ENCODE results near the gene ABCB9.

The ABCB9 gene

DNA sequence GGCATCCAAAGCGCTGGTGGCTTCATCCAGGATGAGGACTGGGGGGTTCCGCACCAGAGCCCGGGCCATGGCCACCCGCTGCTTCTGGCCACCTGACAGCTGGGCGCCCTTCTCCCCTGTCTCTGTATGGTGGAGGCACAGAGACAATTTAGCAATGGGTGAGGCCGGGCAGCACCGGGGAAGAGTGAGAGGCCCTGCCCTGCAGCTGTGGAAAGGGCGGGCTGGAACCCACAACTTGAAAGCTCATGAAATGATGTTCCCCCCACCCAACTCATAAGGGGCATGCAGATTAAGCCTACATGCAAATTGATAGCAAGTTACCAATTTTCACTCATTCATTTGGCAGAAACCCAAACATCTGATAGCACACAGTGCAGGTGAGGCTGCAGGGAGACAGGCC lies 34.1 kb downstream of the ABCB9 start:
- Histone ChIP-seq H3K27ac (ENCODE audit: low read depth, low read length) (no peak overlapping the region), H3K4me1 (ENCODE audit: control insufficient read depth, insufficient read depth, low read length, unreplicated experiment) (no peaks in the 10 kb centered on the region), H3K27me3 (ENCODE audit: insufficient read depth, low read length) (no peaks in the 10 kb centered on the region), H2AFZ (ENCODE audit: low read length, unreplicated experiment) (no peak overlapping the region), H3K36me3 (ENCODE audit: insufficient read depth, low read length) (no peaks in the 10 kb centered on the region), H3K4me3 (ENCODE audit: low read depth, low read length) (no peak overlapping the region), H3K79me2 (ENCODE audit: control insufficient read depth, insufficient read depth, low read length, unreplicated experiment) (no peaks in the 10 kb centered on the region)

DNA sequence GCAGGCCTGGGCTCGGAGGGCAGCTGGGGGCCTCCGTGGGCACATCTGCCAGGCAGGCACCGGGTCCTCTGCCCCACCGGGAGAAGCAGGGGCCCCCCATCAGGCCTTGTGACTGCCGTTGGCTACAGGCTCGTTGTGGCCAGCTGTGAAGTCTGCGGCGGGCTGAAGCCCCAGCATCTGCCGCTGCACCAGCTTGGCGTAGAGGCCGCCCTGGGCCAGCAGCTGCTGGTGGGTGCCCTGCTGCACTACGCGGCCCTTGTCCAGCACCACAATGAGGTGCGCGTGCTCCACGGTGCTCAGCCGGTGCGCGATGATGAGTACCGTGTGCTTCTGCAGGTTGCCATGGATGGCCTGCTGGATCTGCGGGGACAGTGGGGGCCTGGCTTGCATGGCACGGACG lies 36.5 kb downstream of the ABCB9 start:
- Histone ChIP-seq H3K4me1 (ENCODE audit: control insufficient read depth, insufficient read depth, low read length, unreplicated experiment) (no peaks in the 10 kb centered on the region), H3K4me3 (ENCODE audit: low read depth, low read length) (no peak overlapping the region), H2AFZ (ENCODE audit: low read length, unreplicated experiment) (no peak overlapping the region), H3K36me3 (ENCODE audit: insufficient read depth, low read length) (no peaks in the 10 kb centered on the region), H3K27ac (ENCODE audit: low read depth, low read length) (no peak overlapping the region), H3K27me3 (ENCODE audit: insufficient read depth, low read length) (no peaks in the 10 kb centered on the region), H3K79me2 (ENCODE audit: control insufficient read depth, insufficient read depth, low read length, unreplicated experiment) (no peaks in the 10 kb centered on the region)

DNA sequence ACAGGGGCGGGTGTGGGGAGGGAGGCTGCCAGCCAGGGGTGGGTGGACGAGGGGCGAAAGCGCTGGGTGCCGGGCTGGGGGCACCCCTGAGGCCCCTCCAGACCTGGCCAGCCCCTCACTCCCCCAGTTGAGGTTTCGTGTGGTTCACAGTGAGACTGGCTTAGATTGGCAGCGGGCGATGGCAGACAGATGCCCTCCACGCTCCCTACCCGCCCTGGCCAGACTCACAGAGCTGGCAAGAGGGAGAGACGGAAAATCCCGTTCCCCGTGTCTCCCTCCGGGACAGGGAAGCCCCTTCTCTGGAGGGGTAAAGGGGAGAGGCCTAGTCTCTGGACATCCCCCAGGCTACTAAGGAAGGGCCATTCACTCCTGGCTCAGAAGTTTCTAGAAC lies 37.1 kb downstream of the ABCB9 start:
- Histone ChIP-seq H3K27me3 (ENCODE audit: insufficient read depth, low read length) (no peaks in the 10 kb centered on the region), H3K4me3 (ENCODE audit: low read depth, low read length) (no peak overlapping the region), H3K79me2 (ENCODE audit: control insufficient read depth, insufficient read depth, low read length, unreplicated experiment) (no peaks in the 10 kb centered on the region), H2AFZ (ENCODE audit: low read length, unreplicated experiment) (no peak overlapping the region), H3K4me1 (ENCODE audit: control insufficient read depth, insufficient read depth, low read length, unreplicated experiment) (no peaks in the 10 kb centered on the region), H3K27ac (ENCODE audit: low read depth, low read length) (no peak overlapping the region), H3K36me3 (ENCODE audit: insufficient read depth, low read length) (no peaks in the 10 kb centered on the region)

DNA sequence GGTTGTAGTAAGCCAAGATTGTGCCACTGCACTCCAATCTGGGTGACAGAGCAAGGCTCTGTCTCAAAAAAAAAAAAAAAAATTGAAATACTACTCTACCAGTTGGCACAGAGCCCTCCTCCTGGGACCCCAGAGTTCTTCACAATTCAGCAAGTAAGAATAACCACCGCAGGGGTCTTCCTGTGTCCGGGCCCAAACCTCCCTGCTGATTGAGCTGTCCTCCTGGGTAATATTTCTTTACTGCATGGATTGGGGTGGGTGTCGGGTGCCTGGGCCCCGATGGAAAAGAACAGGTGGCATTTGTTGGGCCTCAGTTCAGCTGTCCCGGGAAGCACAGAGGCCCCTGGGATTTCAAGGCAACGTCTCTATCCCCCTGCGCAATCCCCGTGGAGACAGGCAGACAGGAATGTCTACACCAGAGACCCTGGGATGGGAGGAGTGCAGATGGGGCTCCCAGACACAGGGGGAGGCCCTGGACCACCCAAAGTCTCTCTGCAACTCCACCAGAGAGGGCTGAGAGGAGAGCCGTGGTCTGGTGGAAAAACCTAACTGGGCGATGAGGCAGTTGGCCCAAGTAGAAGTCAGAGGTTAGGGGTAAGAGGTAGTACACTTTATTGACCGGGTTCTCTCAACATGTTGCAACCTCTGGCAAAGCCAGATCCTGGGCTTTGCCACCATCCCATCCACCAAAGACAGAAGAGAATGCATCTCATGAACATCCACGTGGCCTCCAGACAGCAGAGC lies 37.7 kb downstream of the ABCB9 start:
- no peaks in the 10 kb centered on the region for H3K27me3 ChIP-seq (ENCODE audit: insufficient read depth, low read length)
- no peaks in the 10 kb centered on the region for H3K79me2 ChIP-seq (ENCODE audit: control insufficient read depth, insufficient read depth, low read length, unreplicated experiment)
- no peak overlapping the region for H2AFZ ChIP-seq (ENCODE audit: low read length, unreplicated experiment)
- H3K36me3 ChIP-seq (ENCODE audit: insufficient read depth, low read length) = no peaks in the 10 kb centered on the region
- no peak overlapping the region for H3K4me3 ChIP-seq (ENCODE audit: low read depth, low read length)
- H3K27ac ChIP-seq (ENCODE audit: low read depth, low read length) = no peak overlapping the region
- no peaks in the 10 kb centered on the region for H3K4me1 ChIP-seq (ENCODE audit: control insufficient read depth, insufficient read depth, low read length, unreplicated experiment)

DNA sequence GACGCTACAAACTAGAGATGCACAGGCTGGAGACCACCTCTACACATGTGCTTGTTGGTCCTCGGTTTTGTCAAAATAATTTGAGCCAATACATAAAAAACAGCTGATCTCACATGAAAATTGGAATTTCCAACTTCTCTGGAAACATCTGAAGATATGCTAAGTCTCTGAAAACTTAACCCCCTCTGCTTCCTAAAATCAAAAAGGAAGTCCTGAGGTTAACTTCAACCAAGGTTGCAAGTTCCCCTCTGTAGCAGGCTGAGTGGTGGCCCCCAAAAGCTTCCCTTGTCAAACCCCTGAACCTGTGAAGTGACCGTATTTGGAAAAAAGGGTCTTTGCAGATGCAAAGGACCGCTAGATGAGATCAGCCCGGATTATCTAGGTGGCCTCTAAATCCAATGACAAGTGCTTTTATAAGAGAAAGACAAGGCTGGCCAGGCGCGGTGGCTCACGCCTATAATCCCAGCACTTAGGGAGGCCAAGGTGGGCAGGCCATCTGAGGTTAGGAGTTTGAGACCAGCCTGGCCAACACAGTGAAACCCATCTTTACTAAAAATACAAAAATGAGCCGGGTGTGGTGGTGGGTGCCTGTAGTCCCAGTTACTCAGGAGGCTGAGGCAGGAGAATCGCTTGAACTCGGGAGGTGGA lies 38.4 kb downstream of the ABCB9 start:
- Histone ChIP-seq H3K27me3 (ENCODE audit: insufficient read depth, low read length) (no peaks in the 10 kb centered on the region), H3K36me3 (ENCODE audit: insufficient read depth, low read length) (no peaks in the 10 kb centered on the region), H3K4me3 (ENCODE audit: low read depth, low read length) (no peak overlapping the region), H2AFZ (ENCODE audit: low read length, unreplicated experiment) (no peak overlapping the region), H3K79me2 (ENCODE audit: control insufficient read depth, insufficient read depth, low read length, unreplicated experiment) (no peaks in the 10 kb centered on the region), H3K4me1 (ENCODE audit: control insufficient read depth, insufficient read depth, low read length, unreplicated experiment) (no peaks in the 10 kb centered on the region), H3K27ac (ENCODE audit: low read depth, low read length) (no peak overlapping the region)

GRCh38 chr12:122921917-122922316 lies 44.3 kb downstream of the ABCB9 start:
- no peak overlapping the region for H2AFZ ChIP-seq (ENCODE audit: low read length, unreplicated experiment)
- no peak overlapping the region for H3K4me3 ChIP-seq (ENCODE audit: low read depth, low read length)

GRCh38 chr12:122920687-122921086 lies 45.6 kb downstream of the ABCB9 start:
- no peak overlapping the region for H3K27ac ChIP-seq (ENCODE audit: low read depth, low read length)
- no peaks in the 10 kb centered on the region for H3K36me3 ChIP-seq (ENCODE audit: insufficient read depth, low read length)
- H3K4me1 ChIP-seq (ENCODE audit: control insufficient read depth, insufficient read depth, low read length, unreplicated experiment) = peaks cover 12% of the 10 kb centered on the region

More at GRCh38 chr12:122921917-122922316, 44.3 kb downstream of the ABCB9 start:
- no peaks in the 10 kb centered on the region for H3K79me2 ChIP-seq (ENCODE audit: control insufficient read depth, insufficient read depth, low read length, unreplicated experiment)
- peaks cover 5% of the 10 kb centered on the region for H3K4me1 ChIP-seq (ENCODE audit: control insufficient read depth, insufficient read depth, low read length, unreplicated experiment)
- no peaks in the 10 kb centered on the region for H3K27me3 ChIP-seq (ENCODE audit: insufficient read depth, low read length)
- H3K36me3 ChIP-seq (ENCODE audit: insufficient read depth, low read length) = no peaks in the 10 kb centered on the region
- no peak overlapping the region for H3K27ac ChIP-seq (ENCODE audit: low read depth, low read length)

GRCh38 chr12:122918827-122919226 lies 47.4 kb downstream of the ABCB9 start:
- Histone ChIP-seq H3K79me2 (ENCODE audit: control insufficient read depth, insufficient read depth, low read length, unreplicated experiment) (no peaks in the 10 kb centered on the region), H3K36me3 (ENCODE audit: insufficient read depth, low read length) (no peaks in the 10 kb centered on the region), H2AFZ (ENCODE audit: low read length, unreplicated experiment) (no peak overlapping the region), H3K4me1 (ENCODE audit: control insufficient read depth, insufficient read depth, low read length, unreplicated experiment) (peaks cover 12% of the 10 kb centered on the region), H3K27me3 (ENCODE audit: insufficient read depth, low read length) (no peaks in the 10 kb centered on the region), H3K4me3 (ENCODE audit: low read depth, low read length) (no peak overlapping the region), H3K27ac (ENCODE audit: low read depth, low read length) (no peak overlapping the region)

More at GRCh38 chr12:122920687-122921086, 45.6 kb downstream of the ABCB9 start:
- Histone ChIP-seq H2AFZ (ENCODE audit: low read length, unreplicated experiment) (no peak overlapping the region), H3K4me3 (ENCODE audit: low read depth, low read length) (no peak overlapping the region), H3K79me2 (ENCODE audit: control insufficient read depth, insufficient read depth, low read length, unreplicated experiment) (no peaks in the 10 kb centered on the region), H3K27me3 (ENCODE audit: insufficient read depth, low read length) (no peaks in the 10 kb centered on the region)

DNA sequence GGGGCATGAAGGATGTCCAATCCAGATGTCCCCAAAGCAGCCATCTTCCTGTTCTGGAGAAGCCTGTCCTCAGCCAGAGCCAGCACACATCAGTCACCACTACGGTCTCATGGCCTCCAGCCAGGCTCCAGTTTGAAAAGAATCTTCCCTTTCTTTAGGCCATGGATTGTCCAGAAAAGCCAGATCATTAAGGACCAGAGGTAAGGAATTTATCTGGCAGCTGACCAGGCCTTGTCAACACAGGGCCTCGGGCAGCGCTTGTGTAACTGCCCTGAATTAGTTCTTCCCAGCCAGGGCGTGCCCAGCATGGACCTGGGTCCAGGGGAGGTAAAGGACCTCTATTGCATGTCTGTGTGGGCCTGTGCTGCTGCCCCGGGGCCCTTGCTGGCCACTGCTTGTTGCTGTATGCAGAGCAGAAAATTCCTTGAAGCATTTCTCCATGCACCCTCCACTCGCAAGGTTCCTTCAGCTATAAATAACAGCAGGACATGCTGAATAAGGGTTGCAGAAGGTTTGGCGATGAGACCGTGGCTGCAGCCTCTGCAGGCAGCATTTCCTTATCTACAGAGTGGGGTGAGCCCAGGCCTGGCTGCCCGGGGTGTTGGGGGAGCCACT lies 48.6 kb downstream of the ABCB9 start:
- Histone ChIP-seq H3K27ac (ENCODE audit: low read depth, low read length) (no peak overlapping the region), H3K36me3 (ENCODE audit: insufficient read depth, low read length) (no peaks in the 10 kb centered on the region), H2AFZ (ENCODE audit: low read length, unreplicated experiment) (no peak overlapping the region), H3K79me2 (ENCODE audit: control insufficient read depth, insufficient read depth, low read length, unreplicated experiment) (no peaks in the 10 kb centered on the region), H3K27me3 (ENCODE audit: insufficient read depth, low read length) (no peaks in the 10 kb centered on the region), H3K4me3 (ENCODE audit: low read depth, low read length) (no peak overlapping the region), H3K4me1 (ENCODE audit: control insufficient read depth, insufficient read depth, low read length, unreplicated experiment) (peaks cover 12% of the 10 kb centered on the region)

DNA sequence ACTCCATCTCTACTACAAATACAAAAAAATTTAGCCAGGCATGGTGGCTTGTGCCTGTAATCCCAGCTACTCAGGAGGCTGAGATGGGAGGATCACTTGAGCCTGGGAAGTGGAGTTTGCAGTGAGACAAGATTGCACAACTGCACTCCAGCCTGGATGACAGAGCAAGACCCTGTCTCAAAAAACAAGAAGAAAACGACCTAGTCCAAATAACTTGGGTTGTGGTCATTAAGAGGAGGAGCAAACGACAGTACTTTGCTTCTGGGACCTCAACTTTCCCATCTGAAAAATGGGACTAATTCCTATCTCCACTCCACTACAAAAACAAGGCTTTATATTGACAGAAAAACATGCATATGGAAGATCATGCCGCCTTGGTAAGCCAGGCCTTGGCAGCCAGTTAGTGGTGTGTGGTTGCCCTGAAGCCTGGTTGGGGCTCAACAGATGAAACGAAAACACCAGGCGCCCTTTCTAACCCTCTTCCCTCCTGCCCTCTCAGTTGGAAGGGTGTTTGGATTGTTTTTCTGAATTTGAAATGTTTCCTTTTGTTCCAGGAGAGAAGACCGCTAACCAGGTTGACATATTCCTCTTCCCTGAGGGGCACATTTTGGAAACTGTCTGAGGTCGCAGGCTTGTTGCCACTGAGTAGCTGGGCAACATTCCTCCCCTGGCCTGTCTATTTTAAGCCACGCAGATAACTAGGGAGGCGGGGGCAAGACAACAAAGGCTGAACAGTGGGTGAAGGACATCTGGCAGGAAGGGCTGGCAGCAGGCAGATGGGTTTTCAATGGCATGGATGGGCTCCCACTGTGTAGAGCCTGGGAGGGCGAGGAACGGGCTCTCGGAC lies 56.6 kb downstream of the ABCB9 start:
- Histone ChIP-seq H2AFZ (ENCODE audit: low read length, unreplicated experiment) (no peak overlapping the region), H3K36me3 (ENCODE audit: insufficient read depth, low read length) (no peaks in the 10 kb centered on the region), H3K27ac (ENCODE audit: low read depth, low read length) (no peak overlapping the region), H3K79me2 (ENCODE audit: control insufficient read depth, insufficient read depth, low read length, unreplicated experiment) (no peaks in the 10 kb centered on the region), H3K4me1 (ENCODE audit: control insufficient read depth, insufficient read depth, low read length, unreplicated experiment) (no peaks in the 10 kb centered on the region), H3K27me3 (ENCODE audit: insufficient read depth, low read length) (no peaks in the 10 kb centered on the region), H3K4me3 (ENCODE audit: low read depth, low read length) (no peak overlapping the region)

All from ACC112 (cell line).